SH-SY5Y (cell line): ENCODE results near the gene SLC35A2.

Experiments used
- GATA2 ChIP-seq: IDR thresholded peaks from 2 replicates; pipeline ENCODE4 v1.6.1; 2011; ENCODE audit warnings: mild to moderate bottlenecking, low read depth, low read length
- GATA3 ChIP-seq: IDR thresholded peaks from 2 replicates; pipeline ENCODE4 v1.6.1; 2011; ENCODE audit warnings: low read depth, mild to moderate bottlenecking, low read length, moderate library complexity

DNA sequence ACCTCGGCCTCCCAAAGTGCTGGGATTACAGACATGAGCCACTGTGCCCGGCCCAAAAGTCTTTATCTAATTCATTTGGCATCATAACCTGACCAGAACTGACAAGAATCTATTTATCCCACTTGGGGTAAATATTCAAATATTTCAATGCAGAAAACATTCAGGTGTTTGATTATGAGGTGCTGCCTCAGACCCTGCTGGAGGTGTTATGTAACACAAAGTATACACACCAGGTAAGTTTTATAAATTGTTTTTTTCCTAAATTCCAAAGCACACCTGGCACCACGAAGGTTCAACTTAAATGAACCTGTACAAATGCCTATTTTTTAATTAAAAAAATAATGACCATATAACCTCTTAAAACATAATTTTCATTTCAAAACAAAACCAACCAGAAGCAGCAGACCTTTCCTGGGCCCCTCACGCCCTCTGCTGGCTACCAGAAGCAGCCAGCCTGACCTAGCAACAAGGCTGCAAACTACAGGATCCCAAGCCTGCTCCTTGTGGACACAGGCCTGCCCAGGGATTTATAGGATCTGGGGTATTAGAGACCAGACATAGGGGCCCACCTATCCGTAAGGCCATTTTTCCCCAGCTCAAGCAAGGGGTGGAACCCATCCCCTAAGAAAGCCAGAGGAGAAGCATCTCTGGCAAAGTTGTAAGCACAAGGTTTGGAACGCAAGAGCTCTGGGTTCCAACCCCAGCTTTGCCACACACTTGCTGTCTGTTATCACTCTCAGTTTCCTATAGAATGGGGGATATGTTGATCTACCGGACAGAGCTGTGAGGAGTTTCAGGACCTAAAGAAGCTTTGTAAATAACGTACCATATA is 34.3 kb upstream of the SLC35A2 start:
- no peak for TF ChIP-seq GATA2
- no peak for TF ChIP-seq GATA3
